ENCODE data around the gene TNFAIP8.

Gene TNFAIP8

DNA sequence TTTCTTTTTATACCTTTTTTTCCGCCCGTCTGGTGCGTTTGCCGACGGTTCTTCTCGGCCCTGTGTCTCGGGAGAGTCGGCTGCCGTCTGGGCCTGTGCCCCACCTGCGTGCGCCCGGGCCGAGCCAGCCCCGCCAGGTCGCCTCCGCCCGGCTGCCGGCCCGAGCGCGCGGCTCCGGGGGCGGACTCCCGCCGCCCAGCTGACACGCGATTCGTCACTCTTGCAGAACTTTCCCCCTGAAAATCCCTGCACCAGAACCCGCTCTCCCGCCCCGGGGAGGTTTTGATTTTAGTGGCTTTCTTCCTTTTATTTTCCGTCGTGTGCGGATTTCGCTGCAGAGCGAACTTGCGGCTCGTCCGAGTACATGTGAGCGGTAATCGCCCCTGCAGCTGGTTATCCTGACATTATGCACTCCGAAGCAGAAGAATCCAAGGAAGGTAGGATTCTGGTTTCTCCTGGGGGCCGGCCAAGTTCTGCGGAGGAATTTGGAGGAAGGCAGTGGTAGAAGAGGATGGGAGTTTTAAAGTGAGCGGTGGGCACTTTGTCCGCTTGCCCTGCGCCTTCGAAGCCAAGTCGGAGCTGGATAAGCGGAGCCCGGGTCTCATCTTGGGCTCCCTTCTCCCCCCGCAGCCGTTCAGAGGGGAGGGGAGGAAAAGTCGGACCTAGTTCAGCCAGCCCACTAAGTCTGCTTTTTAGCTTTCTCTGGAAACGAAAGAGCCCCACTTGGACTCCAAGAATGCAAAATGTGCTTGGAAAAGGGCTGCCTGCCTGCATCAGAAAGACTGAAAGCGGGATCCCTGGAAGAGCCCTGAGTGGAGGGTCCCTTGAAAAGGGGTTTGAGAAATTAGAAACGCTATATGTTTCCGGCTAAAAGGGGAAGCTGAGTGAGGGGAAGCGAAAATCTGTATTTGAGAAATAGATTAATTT is at the start of gene TNFAIP8:
TSS of gene TNFAIP8 (plus strand) at position 335 of the 927 bp plus-strand sequence. CDS start at position 407, 72 bp downstream.
- peak; percentile 62 to 87 for DNase-seq (ENCODE audit: low read depth in 1 of 2, low spot score in 1 of 2)

DNA sequence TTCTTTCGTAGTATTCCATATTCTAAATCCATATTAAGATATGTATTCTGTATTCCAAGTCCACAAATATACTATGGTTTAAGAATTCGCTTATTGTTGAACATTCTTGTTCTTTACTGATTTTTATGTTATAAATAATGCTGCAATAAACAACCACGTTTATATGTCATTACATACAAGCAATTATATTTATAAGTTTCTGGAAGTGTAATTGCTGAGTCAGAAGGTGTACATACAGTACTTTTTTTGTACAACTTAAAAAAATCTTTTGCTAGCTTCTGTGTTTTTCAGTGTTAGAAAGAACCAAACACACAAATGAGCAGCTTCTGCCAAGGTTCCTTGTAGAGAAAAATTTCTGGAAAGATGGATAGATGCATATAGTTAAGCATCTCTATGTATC is 48.6 kb upstream of the TNFAIP8 start:
- DNase-seq (ENCODE audit: low read depth in 1 of 2, low spot score in 1 of 2), result no peak

DNA sequence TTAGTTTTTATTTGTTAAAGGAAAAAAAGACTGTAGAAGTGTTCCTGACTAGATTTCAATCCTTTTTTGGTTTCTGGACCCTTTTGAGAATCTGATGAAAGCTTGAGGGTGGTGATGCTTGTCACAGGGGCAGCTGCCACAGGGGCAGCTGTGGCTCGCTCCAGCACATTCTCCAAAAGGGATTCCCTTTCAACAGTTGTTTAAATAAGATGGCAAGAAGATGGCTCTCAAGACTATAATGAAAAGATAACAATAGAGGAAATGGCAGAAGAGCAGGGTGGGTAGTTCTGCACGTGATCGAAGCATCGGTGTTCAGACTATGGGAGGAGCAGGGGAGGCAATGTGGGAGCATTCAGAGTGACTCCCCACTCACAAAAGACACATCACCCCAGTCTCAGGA is 46.5 kb upstream of the TNFAIP8 start:
- DNase-seq (ENCODE audit: low read depth in 1 of 2, low spot score in 1 of 2), result no peak

DNA sequence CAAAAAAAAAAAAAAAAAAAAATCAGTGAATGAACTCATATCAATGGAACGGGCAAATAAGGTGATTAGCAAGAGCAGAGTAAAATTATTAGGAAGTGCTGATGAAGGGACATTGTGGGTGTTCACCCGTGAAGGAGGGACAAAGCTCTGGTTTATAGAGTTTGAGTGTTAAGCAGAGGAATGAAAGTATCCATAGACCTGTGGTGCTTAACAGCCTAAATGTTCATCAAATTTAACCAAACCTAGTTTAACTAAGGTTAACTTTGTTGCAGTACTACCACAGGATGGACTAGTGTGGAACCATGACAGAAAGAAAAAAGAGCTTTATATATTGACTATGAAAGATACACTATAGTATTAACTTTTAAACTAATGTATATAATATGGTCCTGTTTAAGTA is 44.1 kb upstream of the TNFAIP8 start:
- DNase-seq (ENCODE audit: low read depth in 1 of 2, low spot score in 1 of 2), result no peak

DNA sequence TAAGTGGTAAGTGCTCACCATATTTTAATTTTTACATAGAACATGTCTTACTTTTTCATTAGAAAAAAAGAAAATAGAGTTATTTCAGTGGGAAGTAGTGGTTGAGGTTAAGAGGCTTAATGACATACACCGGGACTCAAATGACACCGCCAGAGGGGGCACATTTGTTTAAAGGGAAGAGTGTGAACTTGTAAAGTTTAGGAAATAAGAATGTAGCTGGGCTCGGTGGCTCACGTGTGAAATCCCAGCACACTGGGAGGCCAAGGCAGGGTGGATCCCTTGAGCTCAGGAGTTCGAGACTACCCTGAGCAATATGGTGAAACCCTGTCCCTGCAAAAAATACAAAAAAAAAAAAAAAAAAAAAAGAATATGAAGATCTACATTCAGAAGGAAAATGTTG is 43.4 kb upstream of the TNFAIP8 start:
- DNase-seq (ENCODE audit: low read depth in 1 of 2, low spot score in 1 of 2), result no peak

DNA sequence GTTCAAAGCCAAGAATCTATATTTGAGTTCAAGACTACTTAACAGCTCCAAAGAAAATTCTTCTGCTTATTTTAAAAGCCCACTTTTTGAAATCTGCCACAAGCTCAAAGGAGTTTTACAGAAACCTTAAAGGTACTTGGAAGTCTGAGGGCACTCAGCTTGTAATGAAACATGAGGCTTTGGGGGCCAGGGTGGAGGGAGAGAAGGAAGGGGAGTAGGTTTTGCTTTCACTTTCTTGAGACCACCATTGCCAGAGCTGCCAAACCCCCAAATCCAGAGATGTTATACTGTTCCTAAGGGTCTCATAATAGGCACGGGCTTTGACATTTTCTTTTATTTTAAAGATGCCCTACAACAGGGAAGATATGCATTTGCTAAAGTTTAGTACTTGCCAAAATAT is 42.6 kb upstream of the TNFAIP8 start:
- DNase-seq (ENCODE audit: low read depth in 1 of 2, low spot score in 1 of 2), result no peak

DNA sequence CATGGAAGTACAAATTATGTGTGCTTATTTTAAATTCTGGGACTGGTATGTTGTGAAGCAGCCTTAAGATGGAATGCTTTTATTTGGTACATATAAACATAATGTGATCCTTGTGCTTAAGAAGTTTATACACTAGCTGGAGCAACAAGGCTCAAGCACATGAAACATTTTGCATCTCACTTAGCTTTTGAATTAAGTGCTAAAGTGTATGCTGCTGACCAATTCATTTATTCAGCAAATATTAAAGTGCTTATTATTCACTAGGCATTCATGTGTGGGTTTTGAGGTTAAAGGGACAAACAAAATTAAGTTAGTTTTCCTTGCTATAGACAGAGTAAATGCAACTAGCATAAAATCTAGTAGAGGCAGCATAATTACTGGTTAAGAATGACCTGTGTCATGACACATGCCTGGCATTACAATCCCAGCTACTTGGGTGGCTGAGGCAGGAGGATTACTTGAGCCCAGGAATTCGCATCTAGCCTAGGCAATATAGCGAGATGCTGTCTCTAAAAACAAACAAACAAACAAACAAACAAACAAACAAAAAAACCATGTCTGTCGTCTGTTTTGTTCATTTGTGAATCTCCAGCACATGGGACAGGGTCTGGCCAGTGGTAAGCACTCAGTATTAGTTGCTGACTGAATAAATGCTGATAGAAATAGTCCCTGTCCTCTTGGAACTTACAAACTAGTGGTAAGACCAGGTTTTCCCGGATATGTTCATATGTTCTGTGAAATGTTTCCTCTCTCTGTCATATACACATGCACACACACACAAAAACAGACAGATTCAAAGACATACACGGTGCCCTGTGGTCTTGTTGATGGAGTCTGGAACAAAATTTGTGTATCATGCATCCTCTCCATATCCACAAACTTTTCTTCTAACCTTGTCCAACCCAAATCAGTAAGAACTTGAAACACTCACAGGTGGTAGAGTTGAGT is 41.9 kb upstream of the TNFAIP8 start:
- no peak for DNase-seq (ENCODE audit: low read depth in 1 of 2, low spot score in 1 of 2)

DNA sequence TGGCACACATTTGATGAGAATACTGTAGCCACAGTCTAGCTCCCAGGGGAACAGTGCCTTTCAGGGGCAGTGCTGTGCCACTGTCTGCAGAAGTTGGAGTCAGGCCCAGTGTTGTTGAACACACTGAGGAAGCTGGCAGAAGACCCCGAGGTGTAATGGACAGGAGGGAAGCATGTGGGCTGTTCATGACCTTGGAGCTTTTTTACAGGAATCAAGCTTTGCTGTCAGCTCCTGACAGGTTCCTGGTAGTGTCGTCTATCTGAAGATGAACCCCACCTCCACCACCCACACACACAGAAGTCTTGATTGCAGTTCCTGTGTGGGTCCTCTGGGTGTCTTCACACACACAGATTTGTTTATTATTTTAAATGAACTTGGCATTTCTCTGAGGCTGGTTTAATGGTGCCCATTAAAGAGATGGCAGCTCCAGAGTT is 40.3 kb upstream of the TNFAIP8 start:
- peak in 1 of 2 donors; percentile 63 for DNase-seq (ENCODE audit: low read depth in 1 of 2, low spot score in 1 of 2)

DNA sequence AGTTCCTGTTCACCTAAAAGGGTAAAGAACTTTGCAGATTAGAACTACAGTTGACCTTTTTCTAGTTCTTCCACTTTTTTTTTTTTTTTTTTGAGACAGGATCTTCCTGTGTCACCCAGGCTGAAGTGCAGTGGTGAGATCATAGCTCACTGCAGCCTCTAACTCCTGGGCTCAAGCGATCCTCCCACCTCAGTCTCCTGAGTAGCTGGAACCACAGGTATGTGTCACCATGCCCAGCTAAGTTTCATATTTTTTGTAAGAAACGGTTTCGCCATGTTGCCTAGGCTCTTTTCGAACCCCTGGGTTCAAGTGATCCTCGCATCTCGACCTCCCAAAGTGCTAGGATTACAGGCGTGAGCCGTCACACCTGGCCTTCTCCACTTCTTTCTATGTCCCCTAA is 39.7 kb upstream of the TNFAIP8 start:
- no peak for DNase-seq (ENCODE audit: low read depth in 1 of 2, low spot score in 1 of 2)

DNA sequence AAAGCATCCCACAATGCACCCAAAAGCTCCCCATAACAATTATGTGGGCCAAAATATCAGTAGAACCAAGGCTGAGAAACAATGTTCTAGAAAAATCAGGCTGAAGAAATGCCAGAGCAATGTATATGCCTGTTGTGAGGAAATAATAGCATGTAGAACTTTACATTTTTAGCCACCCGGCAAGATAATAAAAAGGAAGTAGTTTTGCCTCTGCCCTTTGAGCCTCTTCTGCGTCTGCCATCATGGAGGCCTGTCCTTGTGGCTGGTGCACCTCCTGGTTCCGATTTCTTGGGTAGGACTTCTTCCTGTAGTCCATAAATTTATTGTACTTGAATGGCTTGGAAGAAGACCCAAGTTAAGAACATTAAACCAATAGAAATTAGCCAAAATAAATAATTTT is 38.9 kb upstream of the TNFAIP8 start:
- DNase-seq (ENCODE audit: low read depth in 1 of 2, low spot score in 1 of 2), result no peak

DNA sequence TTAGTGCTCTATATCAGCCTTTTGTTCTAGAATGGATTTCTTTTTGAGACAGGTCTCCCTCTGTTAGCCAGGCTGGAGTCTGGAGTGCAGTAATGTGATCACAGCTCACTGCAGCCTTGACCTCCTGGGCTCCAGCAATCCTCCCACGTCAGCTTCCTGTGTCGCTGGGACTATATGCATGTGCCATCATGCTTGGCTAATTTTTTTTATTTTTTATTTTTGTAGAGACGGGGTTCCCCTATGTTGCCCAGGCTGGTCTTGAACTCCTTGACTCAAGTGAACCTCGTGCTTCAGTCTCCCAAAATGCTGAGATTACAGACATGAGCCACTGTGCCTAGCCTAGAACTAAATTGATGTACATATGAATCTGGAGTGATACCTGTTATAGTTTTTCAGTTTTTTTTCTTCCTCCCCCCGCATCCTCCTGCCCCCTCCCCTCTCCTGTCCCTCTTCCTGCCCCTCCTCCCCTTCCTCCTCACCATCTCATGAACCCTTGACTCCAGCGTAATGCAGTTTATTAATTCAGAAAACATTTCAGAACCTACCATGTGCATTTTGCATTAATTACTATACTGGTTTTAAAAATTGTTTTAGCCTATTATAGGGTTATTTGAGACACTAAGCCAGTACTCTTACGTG is 37.4 kb upstream of the TNFAIP8 start:
- DNase-seq (ENCODE audit: low read depth in 1 of 2, low spot score in 1 of 2), result no peak

DNA sequence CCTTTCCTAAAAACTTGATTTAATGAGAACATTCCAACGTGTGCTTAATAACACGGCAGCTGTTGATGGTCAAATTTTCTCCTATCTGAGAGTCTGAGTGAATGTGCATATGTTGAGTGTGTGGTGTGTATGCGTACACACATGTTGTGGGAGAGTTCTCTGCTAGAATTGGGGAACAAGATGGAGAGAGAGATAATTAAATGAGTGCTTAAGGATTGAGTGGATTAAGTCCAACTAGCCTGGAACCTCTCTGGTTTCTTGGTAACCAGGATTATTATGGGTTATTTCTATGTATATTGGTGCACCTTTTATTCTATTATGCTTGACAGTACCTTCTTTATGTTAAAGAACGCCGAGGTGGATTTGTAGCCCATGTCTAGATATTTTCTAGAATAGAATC is 36.4 kb upstream of the TNFAIP8 start:
- DNase-seq (ENCODE audit: low read depth in 1 of 2, low spot score in 1 of 2), result no peak

DNA sequence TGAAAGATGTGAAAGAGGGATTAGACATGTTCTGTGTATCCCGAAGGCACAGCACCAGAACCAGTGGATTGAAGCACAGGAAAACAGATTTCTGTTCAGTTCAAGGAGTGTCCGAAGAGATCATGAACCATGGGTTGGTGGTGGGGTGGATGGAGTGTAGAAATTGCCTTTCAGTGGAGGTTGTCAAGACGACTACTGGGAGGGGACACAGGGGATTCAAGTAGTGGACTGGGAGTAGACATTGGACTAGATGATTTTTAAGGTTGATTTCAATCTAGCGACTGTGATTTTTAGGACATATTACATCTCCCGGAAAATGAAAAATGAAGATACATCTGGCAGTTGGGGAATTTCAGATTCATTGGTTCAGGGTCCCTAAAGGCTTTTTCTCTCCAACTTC is 35.9 kb upstream of the TNFAIP8 start:
- DNase-seq (ENCODE audit: low read depth in 1 of 2, low spot score in 1 of 2), result no peak

DNA sequence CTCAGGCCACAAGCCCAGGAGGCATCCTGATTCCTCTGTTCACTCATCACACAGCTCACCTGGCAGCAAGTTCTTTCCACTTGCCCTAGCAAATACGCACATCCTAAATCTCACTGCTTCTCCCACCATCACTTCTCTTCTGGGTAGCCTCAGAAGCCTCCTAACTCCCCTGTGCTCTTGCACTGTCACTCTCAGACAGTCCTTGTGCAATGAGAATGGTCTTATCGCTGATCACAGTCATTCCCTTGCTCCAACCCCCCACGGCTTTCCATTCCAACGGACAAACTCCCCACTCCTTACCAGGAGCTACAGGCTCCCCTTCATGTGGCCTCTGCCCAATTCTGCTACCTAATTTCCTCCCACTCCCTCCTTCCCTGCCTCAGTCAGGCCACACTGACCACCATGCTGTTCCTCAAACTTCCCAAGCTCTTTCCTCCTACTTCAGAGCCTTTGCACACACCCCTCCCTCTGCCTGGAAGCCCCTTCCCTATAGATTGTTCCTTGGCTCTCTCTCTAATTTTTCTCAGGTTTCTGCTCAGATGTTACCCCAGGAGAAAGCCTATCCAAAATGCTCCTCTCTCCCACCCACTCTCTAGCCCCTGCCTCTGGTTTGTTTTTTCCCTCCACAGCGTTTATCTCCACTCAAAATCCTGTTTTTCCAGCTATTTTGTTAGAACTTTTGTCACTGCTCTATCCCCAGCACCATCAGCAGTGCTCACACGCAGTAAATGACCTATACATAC is 34.1 kb upstream of the TNFAIP8 start:
- DNase-seq (ENCODE audit: low read depth in 1 of 2, low spot score in 1 of 2), result no peak

DNA sequence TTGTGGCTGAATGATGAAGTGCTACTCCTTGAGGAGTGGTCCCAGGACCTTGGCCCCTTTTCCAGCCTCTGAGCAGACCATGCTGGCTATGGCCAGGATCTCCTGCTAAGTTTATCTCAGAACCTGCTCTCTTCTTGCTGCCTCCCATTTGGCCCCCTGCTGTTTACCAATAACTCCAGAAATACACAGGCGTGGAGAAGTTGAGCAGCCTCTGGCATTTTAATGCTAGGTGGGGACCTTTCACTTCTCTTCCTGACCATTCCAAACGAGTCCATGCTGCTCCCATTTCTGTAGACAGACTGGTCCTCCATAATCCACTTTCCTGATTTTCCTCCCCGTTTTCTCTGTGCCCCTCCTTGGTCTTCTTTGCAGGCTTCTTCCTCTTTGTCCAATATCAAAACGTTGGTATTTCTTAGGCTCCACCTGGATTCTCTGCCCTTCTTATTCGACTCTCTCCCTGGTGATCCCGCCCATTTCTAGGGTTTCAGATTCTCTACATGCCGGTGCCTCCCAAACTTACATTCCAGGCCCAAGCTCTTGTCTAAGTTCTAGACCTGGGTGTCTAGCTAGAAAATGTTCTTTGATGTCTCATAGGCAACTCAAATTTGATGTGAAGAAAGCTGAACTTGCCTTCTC is 33.4 kb upstream of the TNFAIP8 start:
- no peak for DNase-seq (ENCODE audit: low read depth in 1 of 2, low spot score in 1 of 2)

DNA sequence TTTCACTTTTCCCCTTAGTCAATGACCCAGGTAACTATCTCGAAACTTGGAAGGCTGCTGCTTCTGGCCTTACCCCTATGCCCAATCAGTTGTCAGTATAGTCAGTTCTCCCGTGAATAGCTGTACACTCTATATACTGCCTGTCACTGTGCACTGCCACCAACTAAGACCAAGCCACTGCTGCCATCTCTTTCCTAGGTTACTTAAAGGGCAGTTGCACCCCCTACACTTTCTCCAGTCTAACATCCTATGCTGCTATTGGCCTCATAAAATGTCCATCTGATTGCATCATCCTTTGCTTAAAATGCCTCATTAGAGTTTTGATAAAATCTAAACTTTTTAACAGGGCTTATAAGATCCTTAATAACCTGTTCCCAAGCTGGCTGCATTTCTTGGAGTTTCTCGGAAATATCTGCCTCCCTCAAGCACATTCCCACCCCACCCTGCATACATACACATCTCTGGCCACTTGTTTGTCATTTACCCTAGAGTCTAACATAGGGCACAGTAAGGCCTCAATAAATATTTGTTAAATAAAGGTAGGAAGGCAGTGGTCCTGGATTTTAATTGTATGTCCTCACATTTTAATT is 32.8 kb upstream of the TNFAIP8 start:
- DNase-seq (ENCODE audit: low read depth in 1 of 2, low spot score in 1 of 2), result no peak

DNA sequence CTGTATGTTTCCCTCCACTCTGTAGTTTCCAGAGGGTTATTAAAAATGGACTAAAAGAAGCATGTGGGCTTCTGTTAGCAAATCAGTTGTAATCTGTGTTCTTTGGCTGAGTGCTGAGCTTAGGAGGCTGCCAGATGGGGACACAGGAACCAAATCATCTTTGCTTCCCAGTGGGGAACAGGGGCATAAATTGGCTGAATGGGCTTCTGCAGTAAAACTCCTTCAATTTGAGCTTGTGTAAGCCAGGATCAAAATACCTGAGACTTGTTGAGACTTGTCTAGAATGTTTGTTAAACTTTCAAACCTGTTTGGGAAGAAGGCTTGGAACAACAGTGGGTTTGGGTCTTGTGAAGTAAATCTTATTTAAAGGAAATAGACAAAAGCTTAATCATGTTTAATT is 32.2 kb upstream of the TNFAIP8 start:
- DNase-seq (ENCODE audit: low read depth in 1 of 2, low spot score in 1 of 2), result no peak

DNA sequence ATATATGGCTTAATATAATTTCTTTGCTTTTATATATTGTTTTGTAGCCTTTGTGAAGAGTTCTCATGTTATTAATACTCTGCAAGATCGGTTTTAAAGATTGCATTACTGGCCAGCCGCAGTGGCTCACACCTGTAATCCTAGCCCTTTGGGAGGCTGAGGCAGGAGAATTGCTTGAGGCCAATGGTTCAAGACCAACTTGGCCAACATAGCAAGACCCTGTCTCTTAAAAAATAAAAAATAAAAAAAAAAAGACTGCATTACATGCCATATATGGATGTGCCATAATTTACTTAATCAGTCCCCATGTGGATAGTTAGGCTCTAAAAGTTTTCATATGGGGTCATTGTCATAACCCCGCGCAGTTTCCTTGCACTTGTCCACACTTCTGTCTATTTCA is 31.0 kb upstream of the TNFAIP8 start:
- no peak for DNase-seq (ENCODE audit: low read depth in 1 of 2, low spot score in 1 of 2)

DNA sequence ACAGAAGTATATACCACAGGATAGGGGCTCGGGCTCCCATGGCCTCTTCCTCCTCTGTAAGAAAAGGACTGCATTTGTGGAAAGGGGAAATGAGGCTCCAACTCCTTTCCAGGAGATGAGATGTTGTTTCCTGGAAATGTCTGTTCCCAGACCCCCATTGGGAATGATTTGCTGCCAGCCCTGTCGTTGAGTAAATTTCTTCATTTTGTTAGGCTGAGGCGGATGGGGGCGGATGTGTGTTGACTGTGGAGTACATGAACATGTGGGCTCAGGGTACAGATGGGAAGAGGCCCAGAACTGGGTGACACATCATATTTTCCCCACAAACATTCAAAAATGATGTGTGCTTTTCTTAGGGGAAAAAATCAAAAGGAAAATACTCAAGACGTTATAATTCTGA is 28.8 kb upstream of the TNFAIP8 start:
- no peak for DNase-seq (ENCODE audit: low read depth in 1 of 2, low spot score in 1 of 2)
